Bronchial epithelial cell (primary cell): ENCODE results near the gene FCGR3B. TPM values are rescaled to one million over a fixed set of nuclear protein-coding genes. Genes with fewer than 3 reads are reported as not detected.
"Not testable (repeated sequence)": the region's sequence is repeated elsewhere in the genome, so short reads cannot be mapped to it uniquely, and the experiment has no call there.

ENCODE experiments used
- DNase-seq: peaks from one replicate; pipeline ENCODE4 v3.0.0-alpha.2; 2010; ENCODE audit warnings: low read depth
- FAIRE-seq: peaks from 2 replicates; lab custom pipeline; 2011; peaks lifted over from hg19 to GRCh38; lab: Jason Lieb, UNC
- H3K27me3 ChIP-seq: 2 replicates; pipeline ENCODE4 v1.5.1; 2011; ENCODE audit warnings: low read length; ENCODE audit not compliant: control insufficient read depth, insufficient read depth
- H3K36me3 ChIP-seq: 2 replicates; pipeline ENCODE4 v1.5.1; 2011; ENCODE audit warnings: low read length; ENCODE audit not compliant: control insufficient read depth, insufficient read depth
- H3K4me3 ChIP-seq: 2 replicates; pipeline ENCODE4 v1.5.1; 2011; ENCODE audit warnings: mild to moderate bottlenecking, low read depth, low read length, control low read depth
- total RNA-seq: library from RNA; depleted of rRNA; stranded (reverse); fragments of >200 nt; gene quantifications from 2 replicates; pipeline ENCODE4 v1.2.1, GENCODE V29; 2014

The FCGR3B gene
- total RNA-seq, 1 donor from 2014 or later = not detected

- not testable (repeated sequence) for DNase-seq, FAIRE-seq
Observed at GRCh38 chr1:161588596-161588995, 42.4 kb downstream of the FCGR3B start.

DNA sequence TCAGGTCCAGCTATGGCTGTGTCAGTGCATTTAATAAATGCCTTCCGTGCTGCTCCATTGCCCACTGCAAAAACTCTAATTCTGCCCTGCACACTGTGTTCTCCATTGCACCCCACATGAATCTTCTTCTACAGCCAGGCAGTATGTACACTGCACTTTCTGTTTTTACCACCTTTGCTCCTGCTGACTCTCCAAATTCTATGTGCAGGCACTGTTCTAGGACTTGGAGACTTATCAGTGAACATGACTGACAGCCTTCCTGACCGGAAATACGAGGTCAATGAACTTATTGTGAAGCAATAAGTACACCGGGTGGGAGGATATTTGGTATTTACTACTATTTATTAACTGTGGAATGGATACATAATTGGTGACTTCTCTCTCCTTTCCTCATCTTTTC is 48.1 kb downstream of the FCGR3B start:
- FAIRE-seq, H3K36me3 ChIP-seq, H3K27me3 ChIP-seq, DNase-seq, H3K4me3 ChIP-seq: not testable (repeated sequence)

More at GRCh38 chr1:161588596-161588995, 42.4 kb downstream of the FCGR3B start:
- not testable (repeated sequence) for H3K36me3 ChIP-seq, H3K27me3 ChIP-seq, H3K4me3 ChIP-seq

DNA sequence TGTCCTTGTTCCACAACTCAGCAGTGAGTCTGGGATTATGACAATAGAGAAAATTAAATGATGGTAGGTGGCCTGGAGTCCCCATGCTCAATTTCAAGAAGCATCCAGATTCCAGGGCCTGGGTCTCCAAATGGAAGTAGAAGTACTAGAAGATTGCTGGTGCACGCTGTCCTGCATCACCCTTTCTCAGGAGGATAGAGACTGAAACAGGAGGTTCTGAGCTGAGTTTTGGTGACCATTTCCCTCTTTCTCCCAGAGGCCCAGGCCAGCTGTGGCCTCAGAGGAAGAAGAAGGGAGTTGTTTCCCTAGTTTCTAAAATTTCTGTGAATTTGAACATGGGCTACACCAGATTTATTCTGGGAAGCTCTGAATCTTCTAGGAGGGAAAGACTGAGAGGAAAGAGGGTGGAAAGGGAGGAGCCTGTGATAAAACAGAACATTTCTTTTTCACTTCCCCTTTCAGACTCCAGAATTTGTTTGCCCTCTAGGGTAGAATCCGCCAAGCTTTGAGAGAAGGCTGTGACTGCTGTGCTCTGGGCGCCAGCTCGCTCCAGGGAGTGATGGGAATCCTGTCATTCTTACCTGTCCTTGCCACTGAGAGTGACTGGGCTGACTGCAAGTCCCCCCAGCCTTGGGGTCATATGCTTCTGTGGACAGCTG is 50.0 kb downstream of the FCGR3B start:
- FAIRE-seq = not testable (repeated sequence)

DNA sequence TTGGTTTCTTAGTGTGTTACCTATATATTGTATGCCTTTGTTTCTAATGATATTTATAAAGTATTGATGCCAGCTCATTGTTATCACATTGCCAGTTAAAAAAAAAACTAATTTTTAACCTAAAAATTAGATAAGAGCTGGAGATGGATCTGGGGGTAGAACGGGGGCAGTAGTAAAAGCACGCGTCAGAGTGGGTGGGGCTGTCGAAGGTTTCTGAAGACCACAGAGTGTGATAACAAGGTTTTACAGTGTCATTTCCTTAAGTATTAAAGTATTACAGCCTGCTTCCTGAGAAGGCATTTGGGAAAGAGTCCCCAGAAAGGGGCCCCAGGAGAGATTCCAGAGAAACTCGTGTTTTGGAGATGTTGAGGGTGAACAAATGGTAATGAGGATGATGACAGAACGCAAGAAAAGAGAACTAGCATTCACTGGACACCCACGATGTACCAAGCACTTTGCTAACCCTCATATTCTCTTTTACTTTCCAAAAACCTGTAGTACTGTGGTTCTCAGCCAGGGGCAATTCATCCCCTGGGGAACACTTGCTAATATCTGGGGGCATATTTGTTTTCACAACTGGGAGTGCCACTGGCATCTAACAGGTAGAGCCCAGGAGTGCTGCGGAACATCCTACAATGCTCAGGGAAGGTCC is 51.0 kb downstream of the FCGR3B start:
- not testable (repeated sequence) for DNase-seq, H3K27me3 ChIP-seq, H3K36me3 ChIP-seq, H3K4me3 ChIP-seq, FAIRE-seq

More for the DNA sequence above, 50.0 kb downstream of the FCGR3B start:
- H3K36me3 ChIP-seq, H3K27me3 ChIP-seq, DNase-seq, H3K4me3 ChIP-seq: not testable (repeated sequence)

DNA sequence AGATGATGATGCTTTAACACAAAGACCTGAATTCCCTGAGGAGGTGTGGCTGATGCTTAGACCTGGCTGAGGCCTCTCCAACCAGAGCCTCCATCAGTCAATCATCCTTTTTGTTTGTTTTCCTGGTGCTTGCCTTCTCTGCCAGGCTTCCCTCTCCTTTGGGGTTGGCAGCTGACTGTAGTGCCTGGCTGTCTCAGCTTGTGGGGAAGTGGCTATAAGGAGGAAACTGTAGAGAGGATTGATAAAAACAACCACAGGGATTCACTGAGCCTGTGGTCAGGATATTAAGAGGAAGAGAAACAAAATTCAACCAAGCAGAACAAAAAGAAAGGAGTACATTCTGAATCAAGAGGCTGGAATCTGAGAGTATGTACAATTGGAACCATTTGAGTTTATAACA is 54.3 kb downstream of the FCGR3B start:
- H3K36me3 ChIP-seq, H3K27me3 ChIP-seq, DNase-seq, H3K4me3 ChIP-seq, FAIRE-seq: not testable (repeated sequence)

Other genes with a start within 250 kb of the FCGR3B start
- not detected in 2 replicates for gene FCGR2A, start 125.7 kb downstream of the FCGR3B start, total RNA-seq
- 1.6 and 1.7 TPM in 2 replicates for gene HSPA6, start 106.6 kb downstream of the FCGR3B start, total RNA-seq
- gene FCGR3A, start 81.4 kb downstream of the FCGR3B start, total RNA-seq = not detected in 2 replicates
- under 0.01 TPM in 1 of 2 replicates, not detected in the other for gene FCGR2B, start 32.0 kb upstream of the FCGR3B start, total RNA-seq
- under 0.01 and 0.26 TPM in 2 replicates for gene FCRLA, start 76.1 kb upstream of the FCGR3B start, total RNA-seq
- gene FCRLB, start 90.4 kb upstream of the FCGR3B start, total RNA-seq = 0.26 and 1.0 TPM in 2 replicates
- 45.6 and 61.9 TPM in 2 replicates for gene DUSP12, start 118.6 kb upstream of the FCGR3B start, total RNA-seq
- gene ATF6, start 135.1 kb upstream of the FCGR3B start, total RNA-seq = 25.3 and 31.5 TPM in 2 replicates